Testis (tissue), 2 donors: ENCODE measurements around the gene SCP2.

ENCODE experiments used
- CTCF ChIP-seq, 3 experiments: fragments of 450-650 bp in 2 of 3; fragments of 200-600 bp in 1 of 3; sonication (generic) in 1 of 3; IDR thresholded peaks; one replicate each; pipeline ENCODE4 v1.5.1; 2016 to 2019; ENCODE audit warnings: antibody characterized with exemption in 3 of 3, mild to moderate bottlenecking in 2 of 3, moderate library complexity in 1 of 3
- POLR2A ChIP-seq: fragments of 450-650 bp; IDR thresholded peaks from one replicate; pipeline ENCODE4 v1.6.1; 2017; ENCODE audit warnings: antibody characterized with exemption, mild to moderate bottlenecking, moderate library complexity

- TF ChIP-seq POLR2A, result no peak
- no peak for TF ChIP-seq CTCF (IDR thresholded peaks at IDR 0.05)
Measured at GRCh38 chr1:52901384-52901783, 25.7 kb upstream of the SCP2 start.
